Cardiac muscle cell (in vitro differentiated cells and primary cell): ENCODE results near the gene PFKFB1. TPM values are rescaled to one million over a fixed set of nuclear protein-coding genes. Genes with fewer than 3 reads are reported as not detected.

ENCODE experiments used
- DNase-seq, 2 donors: peaks; one replicate each; pipeline versions ENCODE4 v3.0.0 to v3.0.0-alpha.2; 2010 to 2017; ENCODE audit warnings: low read depth in 1 of 2, low spot score in 1 of 2
- H3K27ac ChIP-seq: fragments of 200-600 bp; sonication (generic); 2 replicates; pipeline ENCODE4 v1.5.1; 2016
- H3K27me3 ChIP-seq: fragments of 200-600 bp; sonication (generic); 2 replicates; pipeline ENCODE4 v1.6.0; 2016; ENCODE audit warnings: control low read depth
- H3K36me3 ChIP-seq: fragments of 200-600 bp; sonication (generic); 2 replicates; pipeline ENCODE4 v1.5.1; 2016; ENCODE audit warnings: control low read depth
- H3K4me1 ChIP-seq: fragments of 200-600 bp; sonication (generic); 2 replicates; pipeline ENCODE4 v1.8.1; 2017; ENCODE audit warnings: low read depth, mild to moderate bottlenecking, mixed run types
- H3K4me3 ChIP-seq: fragments of 200-600 bp; sonication (generic); 2 replicates; pipeline ENCODE4 v1.5.1; 2016; ENCODE audit warnings: mild to moderate bottlenecking
- H3K9me3 ChIP-seq: fragments of 200-600 bp; sonication (generic); 2 replicates; pipeline ENCODE4 v1.5.1; 2017; ENCODE audit warnings: low read depth, mild to moderate bottlenecking, control low read depth
- CTCF ChIP-seq: IDR thresholded peaks from 2 replicates; pipeline ENCODE4 v1.5.1; 2012; ENCODE audit warnings: low read depth, mild to moderate bottlenecking, low read length
- polyA plus RNA-seq: library from polyadenylated mRNA; unstranded; fragments of >200 nt; fragmentation: Nextera tagmentation; extraction: Ambion mirVana; gene quantifications from 2 replicates; pipeline ENCODE4 v1.2.1, GENCODE V29; 2016
- total RNA-seq: library from RNA; depleted of rRNA; stranded (reverse); fragments of >200 nt; gene quantifications from 2 replicates; pipeline ENCODE4 v1.2.3, GENCODE V29; 2016

PFKFB1 gene
- total and polyA plus RNA-seq, 2 experiments from 2014 or later, result 0.15 to 0.33 TPM

GRCh38 chrX:54885740-54886139, 108.2 kb downstream of the PFKFB1 start:
- Histone ChIP-seq H3K4me1 (no peaks in the 10 kb centered on the region), H3K27ac (no peak overlapping the region), H3K36me3 (no peaks in the 10 kb centered on the region), H3K4me3 (no peak overlapping the region), H3K9me3 (no peaks in the 10 kb centered on the region), H3K27me3 (no peaks in the 10 kb centered on the region)
- DNase-seq, result no peak
- no peak for TF ChIP-seq CTCF

Other genes starting within 250 kb of the PFKFB1 start
- gene ITIH6, start 195.9 kb downstream of the PFKFB1 start, total RNA-seq, result 0.07 and 0.24 TPM in 2 replicates
- 0.07 TPM in 1 of 2 replicates, not detected in the other for gene ITIH6, start 195.9 kb downstream of the PFKFB1 start, polyA plus RNA-seq
- gene MAGED2, start 186.4 kb downstream of the PFKFB1 start, total RNA-seq, result 778 and 956 TPM in 2 replicates
- 972 and 1,145 TPM in 2 replicates for gene MAGED2, start 186.4 kb downstream of the PFKFB1 start, polyA plus RNA-seq
- 111 and 130 TPM in 2 replicates for gene TRO, start 73.4 kb downstream of the PFKFB1 start, total RNA-seq
- 125 and 140 TPM in 2 replicates for gene TRO, start 73.4 kb downstream of the PFKFB1 start, polyA plus RNA-seq
- gene APEX2, start 6.2 kb upstream of the PFKFB1 start, total RNA-seq, result 10.4 and 10.8 TPM in 2 replicates
- gene APEX2, start 6.2 kb upstream of the PFKFB1 start, polyA plus RNA-seq, result 15.0 and 17.3 TPM in 2 replicates
- 4.3 and 6.8 TPM in 2 replicates for gene ALAS2, start 36.8 kb upstream of the PFKFB1 start, total RNA-seq
- 1.6 and 5.1 TPM in 2 replicates for gene ALAS2, start 36.8 kb upstream of the PFKFB1 start, polyA plus RNA-seq
- not detected in 2 replicates for gene PAGE2B, start 80.8 kb upstream of the PFKFB1 start, total RNA-seq
- 0.62 TPM in 1 of 2 replicates, not detected in the other for gene PAGE2B, start 80.8 kb upstream of the PFKFB1 start, polyA plus RNA-seq
- gene PAGE2, start 94.8 kb upstream of the PFKFB1 start, total RNA-seq, result not detected in 2 replicates
- gene PAGE2, start 94.8 kb upstream of the PFKFB1 start, polyA plus RNA-seq, result not detected in 2 replicates
- gene PAGE5, start 226.2 kb upstream of the PFKFB1 start, total RNA-seq, result not detected in 2 replicates
- not detected in 2 replicates for gene PAGE5, start 226.2 kb upstream of the PFKFB1 start, polyA plus RNA-seq